Measurements from ENCODE around the gene SNX25.
"Not testable (repeated sequence)": the region's sequence is repeated elsewhere in the genome, so short reads cannot be mapped to it uniquely, and the experiment has no call there.

SNX25 gene

DNA sequence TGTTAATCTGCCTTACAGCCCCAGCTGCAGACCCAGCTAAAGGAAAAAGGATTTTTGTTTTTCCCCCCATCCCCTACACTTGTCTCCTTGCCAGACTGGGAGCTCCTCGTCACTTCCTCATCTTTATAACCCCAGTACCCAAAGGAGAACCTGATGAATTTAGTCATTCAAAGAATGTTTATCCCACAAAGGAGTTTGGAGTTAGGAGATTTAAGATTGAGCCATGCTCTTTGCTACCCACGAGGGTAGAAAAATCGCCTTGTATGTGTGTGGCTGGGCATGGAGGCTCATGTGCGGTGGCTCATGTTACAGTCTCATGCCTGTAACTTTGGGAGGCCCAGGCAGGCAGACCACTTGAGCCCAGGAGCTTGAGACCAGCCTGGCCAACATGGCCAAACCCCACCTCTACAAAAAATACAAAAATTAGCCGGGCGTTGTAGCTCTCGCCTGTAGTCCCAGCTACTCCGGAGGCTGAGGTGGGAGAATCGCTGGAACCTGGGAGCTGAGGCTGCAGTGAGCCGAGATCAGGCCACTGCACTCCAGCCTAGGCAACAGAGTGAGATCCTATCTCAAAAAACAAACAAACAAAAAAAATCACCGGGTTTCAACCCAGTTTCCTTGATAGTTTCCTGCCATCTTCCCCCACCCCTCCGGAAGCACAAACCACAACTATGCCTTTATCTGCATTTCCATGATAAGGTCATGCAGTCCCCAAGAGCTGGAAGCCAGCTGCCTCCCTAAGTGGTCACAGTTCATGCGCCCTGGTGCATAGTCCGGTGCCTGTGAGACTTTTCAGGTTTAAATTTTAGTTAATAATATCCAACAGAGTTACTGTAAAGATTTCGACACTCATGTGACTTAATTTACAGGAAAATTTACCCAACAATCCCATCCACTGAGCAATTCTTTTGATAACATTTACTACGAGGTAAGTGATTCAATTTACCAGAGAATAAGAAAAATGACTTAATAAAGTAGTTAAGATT is 7.1 kb upstream of the SNX25 start:
- DNase-seq (ENCODE audit: low spot score) (no peak), ATAC-seq (ENCODE audit: low read depth) (no peak)
- TF ChIP-seq, protein P1, sequence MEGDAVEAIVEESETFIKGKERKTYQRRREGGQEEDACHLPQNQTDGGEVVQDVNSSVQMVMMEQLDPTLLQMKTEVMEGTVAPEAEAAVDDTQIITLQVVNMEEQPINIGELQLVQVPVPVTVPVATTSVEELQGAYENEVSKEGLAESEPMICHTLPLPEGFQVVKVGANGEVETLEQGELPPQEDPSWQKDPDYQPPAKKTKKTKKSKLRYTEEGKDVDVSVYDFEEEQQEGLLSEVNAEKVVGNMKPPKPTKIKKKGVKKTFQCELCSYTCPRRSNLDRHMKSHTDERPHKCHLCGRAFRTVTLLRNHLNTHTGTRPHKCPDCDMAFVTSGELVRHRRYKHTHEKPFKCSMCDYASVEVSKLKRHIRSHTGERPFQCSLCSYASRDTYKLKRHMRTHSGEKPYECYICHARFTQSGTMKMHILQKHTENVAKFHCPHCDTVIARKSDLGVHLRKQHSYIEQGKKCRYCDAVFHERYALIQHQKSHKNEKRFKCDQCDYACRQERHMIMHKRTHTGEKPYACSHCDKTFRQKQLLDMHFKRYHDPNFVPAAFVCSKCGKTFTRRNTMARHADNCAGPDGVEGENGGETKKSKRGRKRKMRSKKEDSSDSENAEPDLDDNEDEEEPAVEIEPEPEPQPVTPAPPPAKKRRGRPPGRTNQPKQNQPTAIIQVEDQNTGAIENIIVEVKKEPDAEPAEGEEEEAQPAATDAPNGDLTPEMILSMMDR (IDR thresholded peaks at IDR 0.05; ENCODE audit: poor library complexity, severe bottlenecking) = no peak
- no peaks in the 10 kb centered on the region for H3K9me3 ChIP-seq (ENCODE audit: severe bottlenecking)
- H3K4me3 ChIP-seq (ENCODE audit: severe bottlenecking) = no peak overlapping the region
- H3K4me1 ChIP-seq (ENCODE audit: insufficient read depth, poor library complexity, severe bottlenecking) = peaks cover 4% of the 10 kb centered on the region
- H3K36me3 ChIP-seq (ENCODE audit: low read depth) = no peaks in the 10 kb centered on the region
- H3K27ac ChIP-seq (ENCODE audit: poor library complexity, severe bottlenecking) = peak overlapping the region; percentile 8
- H3K27me3 ChIP-seq (ENCODE audit: insufficient read depth, poor library complexity, severe bottlenecking) = no peaks in the 10 kb centered on the region

DNA sequence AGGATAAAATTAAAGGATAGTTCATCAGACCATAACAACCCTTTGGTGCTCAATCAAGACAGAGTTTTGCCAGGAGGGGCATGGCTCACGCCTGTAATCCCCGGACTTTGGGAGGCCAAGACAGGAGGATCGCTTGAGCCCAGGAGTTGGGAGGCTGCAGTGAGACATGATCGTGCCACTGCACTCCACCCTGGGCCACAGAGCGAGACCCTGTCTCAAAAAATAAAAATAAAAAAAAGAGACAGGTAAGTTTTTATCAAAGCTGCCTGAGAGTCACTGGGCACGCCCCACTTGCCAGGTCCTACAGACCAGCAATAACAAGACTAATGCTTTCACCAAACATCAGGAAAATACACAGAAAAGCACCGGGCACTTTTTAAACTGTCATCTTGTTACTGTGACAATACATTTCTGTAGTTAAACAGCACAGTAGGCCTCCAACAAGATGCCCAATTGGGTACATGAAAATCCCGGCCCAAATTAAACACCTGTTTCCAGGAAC is 6.4 kb upstream of the SNX25 start:
- no peaks in the 10 kb centered on the region for H3K27me3 ChIP-seq (ENCODE audit: insufficient read depth, poor library complexity, severe bottlenecking)
- no peak for ATAC-seq (ENCODE audit: low read depth)
- no peaks in the 10 kb centered on the region for H3K9me3 ChIP-seq (ENCODE audit: severe bottlenecking)
- H3K4me3 ChIP-seq (ENCODE audit: severe bottlenecking) = peak overlapping the region; percentile 82
- no peak for DNase-seq (ENCODE audit: low spot score)
- H3K27ac ChIP-seq (ENCODE audit: poor library complexity, severe bottlenecking) = peak overlapping the region; percentile 61
- H3K36me3 ChIP-seq (ENCODE audit: low read depth) = no peaks in the 10 kb centered on the region
- peaks cover 4% of the 10 kb centered on the region for H3K4me1 ChIP-seq (ENCODE audit: insufficient read depth, poor library complexity, severe bottlenecking)
- TF ChIP-seq, protein P1 (IDR thresholded peaks at IDR 0.05; ENCODE audit: poor library complexity, severe bottlenecking) = no peak

DNA sequence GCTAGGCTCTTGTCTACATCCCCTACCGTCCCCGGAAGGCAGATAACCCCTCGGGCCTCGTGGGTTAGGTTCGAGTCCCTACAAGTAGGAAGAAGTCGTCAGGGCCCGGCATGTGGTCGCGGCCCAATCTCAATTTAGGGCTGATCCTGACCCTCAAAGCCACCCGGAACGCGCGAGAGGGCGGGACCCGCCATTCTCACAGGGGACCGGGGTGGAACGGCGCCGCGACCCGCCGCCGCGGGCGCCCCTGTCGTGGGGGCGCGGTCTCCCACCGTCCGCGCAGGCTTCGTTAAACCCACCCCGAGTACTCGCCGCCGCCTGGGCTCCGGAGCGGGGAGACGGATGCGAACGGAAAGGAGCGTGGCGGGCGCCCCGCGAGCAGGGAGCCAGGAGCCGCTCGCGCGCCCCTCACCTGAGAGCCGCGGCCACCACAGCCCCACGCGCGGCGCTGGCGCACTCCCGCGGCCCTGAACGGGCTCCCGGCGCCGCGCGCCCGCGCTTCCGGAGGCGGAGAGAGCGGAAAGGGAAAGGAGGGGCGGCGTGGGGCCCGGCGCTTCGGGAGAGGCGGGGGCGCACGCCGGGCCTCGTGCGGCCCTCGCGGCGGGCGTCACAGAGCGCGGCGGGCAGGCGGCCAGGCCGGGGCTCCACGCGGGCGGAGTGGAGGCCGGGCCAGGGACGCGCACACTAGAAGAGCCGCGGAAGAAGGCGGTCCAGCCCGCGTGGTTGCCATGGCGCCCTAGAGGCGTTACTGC is 5.7 kb upstream of the SNX25 start, which contains the start of gene CFAP97:
Gene CFAP97 (minus strand): TSS at position 515 of the 752 bp plus-strand sequence. CDS start 12,804 bp downstream, outside the sequence.
- ATAC-seq (ENCODE audit: low read depth) = peak; percentile 86
- peaks cover 4% of the 10 kb centered on the region for H3K4me1 ChIP-seq (ENCODE audit: insufficient read depth, poor library complexity, severe bottlenecking)

DNA sequence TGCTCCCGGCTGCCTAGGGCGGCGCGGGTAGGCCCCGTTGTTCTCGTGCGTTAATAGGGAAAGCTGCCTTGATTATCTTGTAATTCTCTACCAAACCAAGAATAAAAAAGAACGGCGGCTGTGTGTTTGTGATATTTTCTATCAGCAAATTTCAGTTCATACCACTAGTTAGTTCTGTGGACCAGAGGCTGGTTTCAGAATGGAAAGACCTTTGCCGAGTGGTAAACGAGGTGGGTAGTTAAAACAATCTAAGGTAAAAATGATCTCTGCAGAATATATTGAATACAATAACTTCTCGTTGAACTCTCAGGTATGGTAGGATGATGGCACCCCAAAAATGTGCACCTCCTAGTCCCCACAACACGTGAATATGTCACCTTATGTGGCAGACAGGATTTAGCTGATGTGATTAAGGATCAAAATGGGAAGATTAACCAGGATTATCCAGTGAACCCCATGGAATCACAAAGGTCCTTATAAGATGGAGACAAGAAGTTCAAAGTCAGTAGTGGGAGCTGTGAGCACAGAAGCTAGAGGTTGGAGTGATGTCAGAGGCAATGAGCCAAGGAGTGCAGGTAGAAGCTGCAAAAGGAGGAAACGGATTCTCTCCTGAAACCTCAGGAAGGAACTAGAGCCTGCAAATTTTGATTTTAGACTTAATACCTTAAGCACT is 5.0 kb upstream of the SNX25 start:
- Histone ChIP-seq H3K27me3 (ENCODE audit: insufficient read depth, poor library complexity, severe bottlenecking) (no peaks in the 10 kb centered on the region), H3K27ac (ENCODE audit: poor library complexity, severe bottlenecking) (peak overlapping the region; percentile 61), H3K9me3 (ENCODE audit: severe bottlenecking) (no peaks in the 10 kb centered on the region), H3K36me3 (ENCODE audit: low read depth) (no peaks in the 10 kb centered on the region), H3K4me3 (ENCODE audit: severe bottlenecking) (peak overlapping the region; percentile 82), H3K4me1 (ENCODE audit: insufficient read depth, poor library complexity, severe bottlenecking) (peaks cover 8% of the 10 kb centered on the region)
- no peak for DNase-seq (ENCODE audit: low spot score)
- ATAC-seq (ENCODE audit: low read depth) = peak; percentile 19; the same call in 1 of the 3 replicates
- TF ChIP-seq, protein P1 (IDR thresholded peaks at IDR 0.05; ENCODE audit: poor library complexity, severe bottlenecking) = peak; percentile 21

More for the DNA sequence above, 5.7 kb upstream of the SNX25 start, which contains the start of gene CFAP97:
- Histone ChIP-seq H3K4me3 (ENCODE audit: severe bottlenecking) (peak within 1 kb of the TSS; percentile 82), H3K27me3 (ENCODE audit: insufficient read depth, poor library complexity, severe bottlenecking) (no peaks in the 10 kb centered on the region), H3K36me3 (ENCODE audit: low read depth) (no peaks in the 10 kb centered on the region), H3K27ac (ENCODE audit: poor library complexity, severe bottlenecking) (peak within 1 kb of the TSS; percentile 61), H3K9me3 (ENCODE audit: severe bottlenecking) (no peaks in the 10 kb centered on the region)
- TF ChIP-seq, protein P1 (IDR thresholded peaks at IDR 0.05; ENCODE audit: poor library complexity, severe bottlenecking) = no peak
- DNase-seq (ENCODE audit: low spot score) = peak; percentile 66

DNA sequence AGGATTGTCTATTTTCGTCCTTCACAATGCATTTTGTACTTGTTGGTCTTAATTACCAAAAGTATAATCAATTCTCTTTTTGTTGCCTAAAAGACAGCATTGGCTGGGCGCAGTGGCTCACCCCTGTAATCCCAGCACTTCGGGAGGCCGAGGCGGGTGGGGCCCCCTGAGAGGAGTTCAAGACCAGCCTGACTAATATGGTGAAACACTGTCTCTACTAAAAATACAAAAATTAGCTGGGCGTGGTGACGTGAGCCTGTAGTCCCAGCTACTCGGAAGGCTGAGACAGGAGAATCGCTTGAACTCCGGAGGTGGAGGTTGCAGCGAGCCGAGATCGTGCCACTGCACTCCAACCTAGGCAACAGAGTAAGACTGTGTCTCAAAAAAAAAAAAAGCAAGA is 4.3 kb upstream of the SNX25 start:
- H3K4me1 ChIP-seq (ENCODE audit: insufficient read depth, poor library complexity, severe bottlenecking); H3K27me3 ChIP-seq (ENCODE audit: insufficient read depth, poor library complexity, severe bottlenecking); H3K9me3 ChIP-seq (ENCODE audit: severe bottlenecking); H3K4me3 ChIP-seq (ENCODE audit: severe bottlenecking); DNase-seq (ENCODE audit: low spot score); H3K36me3 ChIP-seq (ENCODE audit: low read depth); H3K27ac ChIP-seq (ENCODE audit: poor library complexity, severe bottlenecking); ATAC-seq (ENCODE audit: low read depth): not testable (repeated sequence)
